Left hindlimb (tissue), 1 donor: ENCODE data around the gene ASB8.
"Not testable (repeated sequence)": the region's sequence is repeated elsewhere in the genome, so short reads cannot be mapped to it uniquely, and the experiment has no call there.

Experiments
- DNase-seq: peaks from one replicate; pipeline ENCODE4 v3.0.0-alpha.2; 2018

Gene ASB8

DNA sequence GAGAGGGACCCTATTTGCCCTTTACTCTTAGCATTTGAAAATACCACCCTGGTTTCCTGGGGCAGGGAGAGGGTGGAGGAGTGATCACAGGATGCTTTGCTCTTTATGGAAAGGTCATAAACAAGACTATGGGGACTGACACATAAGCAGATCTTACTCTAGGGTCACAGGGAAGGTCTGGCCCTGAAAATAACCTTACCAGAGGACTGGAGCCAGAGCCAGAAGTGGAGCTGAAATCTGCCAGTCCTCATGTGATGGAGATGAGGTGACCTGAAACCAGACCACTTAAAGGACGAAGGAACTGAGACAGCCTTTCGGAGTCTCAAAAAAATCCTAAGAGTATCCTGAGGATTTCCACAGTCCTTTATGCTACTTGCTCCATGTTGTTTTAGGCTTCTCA, 25.8 kb downstream of the ASB8 start:
- DNase-seq: no peak

DNA sequence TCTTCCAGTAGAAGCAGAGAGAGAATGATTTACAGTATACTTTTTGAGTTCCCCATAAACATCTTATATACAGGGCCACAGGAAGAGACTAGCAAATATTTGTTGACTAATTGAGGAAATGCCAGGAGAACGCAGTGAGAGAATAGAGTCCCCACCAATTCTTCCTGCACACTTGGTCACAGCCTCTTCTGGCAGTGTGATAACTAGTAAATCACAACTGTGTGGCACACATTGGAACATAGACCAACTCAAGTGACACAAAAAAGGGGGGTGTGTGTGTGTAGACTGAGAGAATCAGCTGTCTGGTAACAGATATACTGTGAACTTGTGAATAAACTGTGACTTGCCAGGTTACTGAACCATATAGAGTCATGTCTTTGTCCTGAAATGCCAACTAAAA, 27.9 kb downstream of the ASB8 start:
- DNase-seq: no peak

DNA sequence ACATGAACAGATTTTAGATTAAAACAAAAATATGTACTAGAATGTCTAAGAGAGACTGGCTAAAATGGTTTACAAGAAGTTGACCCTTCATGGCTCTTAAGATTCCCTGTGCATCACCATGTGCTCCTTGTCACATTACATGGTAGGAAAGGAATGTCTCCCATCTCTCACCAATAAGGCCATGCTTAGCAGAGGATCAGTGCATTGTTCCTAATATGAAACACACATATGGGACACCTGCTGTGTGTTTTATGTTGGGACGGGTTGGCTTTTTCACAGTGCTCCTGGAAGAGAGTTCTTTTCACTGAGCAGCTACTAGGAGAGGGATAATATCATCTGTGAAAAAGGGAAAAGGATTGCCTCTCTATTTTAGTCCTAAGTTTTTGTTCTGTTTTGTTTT, 28.5 kb downstream of the ASB8 start:
- no peak for DNase-seq

DNA sequence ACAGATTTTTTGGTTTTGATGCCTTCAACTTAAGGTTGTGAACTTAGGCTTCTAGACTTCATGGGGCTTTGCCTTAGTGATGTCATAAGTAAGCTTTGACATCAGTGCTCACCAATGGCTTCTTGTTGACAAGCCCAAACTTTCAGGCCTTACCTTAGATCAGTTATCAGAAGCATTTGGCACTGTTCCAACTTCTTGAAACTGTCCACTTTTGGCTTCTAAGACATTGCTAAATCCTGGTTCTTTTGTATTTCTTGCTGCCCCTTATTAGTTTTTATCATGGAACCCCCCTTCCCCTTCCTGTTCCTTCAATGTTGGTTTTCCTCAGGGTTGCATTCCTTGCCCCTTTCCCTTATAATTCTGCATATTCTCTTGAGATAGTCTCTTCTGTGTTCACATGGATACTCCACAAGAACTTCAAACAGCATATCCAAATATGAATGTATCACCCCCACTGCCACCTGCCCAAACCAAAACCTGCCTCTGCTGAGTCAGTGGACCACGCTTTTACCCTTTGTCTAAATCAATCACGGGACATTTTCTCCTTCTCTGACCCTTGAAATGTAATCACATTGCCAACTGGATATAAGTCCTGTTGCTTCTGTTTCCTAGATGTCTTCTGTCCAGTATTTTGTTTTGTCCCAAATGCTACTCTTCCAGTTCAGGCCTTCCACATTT, 30.2 kb downstream of the ASB8 start:
- DNase-seq: no peak

DNA sequence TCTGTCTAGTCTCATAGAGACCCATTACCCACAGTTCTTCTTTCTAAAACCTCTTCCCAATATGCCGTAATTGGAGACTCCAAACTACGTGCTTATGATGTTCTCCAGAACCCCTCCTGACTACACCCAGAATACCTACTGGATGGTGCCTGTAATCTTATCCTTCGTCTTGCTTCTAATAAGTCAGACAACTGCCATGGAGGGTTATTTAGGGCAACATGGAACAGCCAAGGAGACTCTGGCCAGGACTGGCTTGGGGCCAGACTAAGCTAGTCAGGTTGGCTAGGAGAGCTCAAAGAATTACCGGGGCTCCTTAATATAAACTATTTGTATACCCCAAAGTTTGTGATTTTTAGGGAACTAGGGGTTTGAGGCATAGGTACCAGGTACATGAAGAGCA, 31.3 kb downstream of the ASB8 start:
- DNase-seq: no peak

DNA sequence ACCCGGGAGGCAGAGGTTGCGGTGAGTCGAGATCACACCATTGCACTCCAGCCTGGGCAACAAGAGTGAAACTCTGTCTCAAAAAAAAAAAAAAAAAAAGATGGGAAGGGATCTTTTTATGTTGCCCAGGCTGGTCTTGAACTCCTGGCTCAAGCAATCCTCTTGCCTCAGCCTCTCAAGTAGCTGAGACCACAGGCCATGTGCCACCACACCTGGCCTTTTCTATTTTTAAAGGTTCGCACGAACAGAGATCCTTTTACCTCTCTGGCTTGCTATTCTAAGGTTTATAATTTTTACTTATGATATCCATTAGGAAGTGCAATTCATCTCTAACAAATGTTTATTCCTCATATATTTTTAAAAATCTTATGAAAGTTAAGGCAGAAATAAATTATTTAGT, 31.8 kb downstream of the ASB8 start:
- not testable (repeated sequence) for DNase-seq

DNA sequence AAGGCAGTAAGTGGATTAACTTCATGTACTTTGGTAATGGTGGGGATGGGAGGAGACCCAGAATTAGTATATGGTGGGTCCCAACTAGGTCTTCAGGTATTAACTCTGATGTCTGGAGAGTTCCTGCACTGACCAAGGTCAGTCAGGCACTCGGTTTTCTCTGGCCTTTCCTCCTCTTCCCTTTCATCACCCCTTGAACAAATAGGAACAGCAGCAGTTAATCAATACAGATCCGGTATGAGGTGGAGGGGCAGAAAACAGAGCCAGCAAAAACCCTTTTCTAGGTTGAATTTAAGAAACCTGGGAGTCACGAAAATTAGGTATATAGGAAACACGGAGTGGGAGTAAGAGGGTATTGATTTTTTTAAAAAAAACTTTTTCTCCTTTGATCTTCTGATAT, 34.1 kb downstream of the ASB8 start:
- DNase-seq: no peak

DNA sequence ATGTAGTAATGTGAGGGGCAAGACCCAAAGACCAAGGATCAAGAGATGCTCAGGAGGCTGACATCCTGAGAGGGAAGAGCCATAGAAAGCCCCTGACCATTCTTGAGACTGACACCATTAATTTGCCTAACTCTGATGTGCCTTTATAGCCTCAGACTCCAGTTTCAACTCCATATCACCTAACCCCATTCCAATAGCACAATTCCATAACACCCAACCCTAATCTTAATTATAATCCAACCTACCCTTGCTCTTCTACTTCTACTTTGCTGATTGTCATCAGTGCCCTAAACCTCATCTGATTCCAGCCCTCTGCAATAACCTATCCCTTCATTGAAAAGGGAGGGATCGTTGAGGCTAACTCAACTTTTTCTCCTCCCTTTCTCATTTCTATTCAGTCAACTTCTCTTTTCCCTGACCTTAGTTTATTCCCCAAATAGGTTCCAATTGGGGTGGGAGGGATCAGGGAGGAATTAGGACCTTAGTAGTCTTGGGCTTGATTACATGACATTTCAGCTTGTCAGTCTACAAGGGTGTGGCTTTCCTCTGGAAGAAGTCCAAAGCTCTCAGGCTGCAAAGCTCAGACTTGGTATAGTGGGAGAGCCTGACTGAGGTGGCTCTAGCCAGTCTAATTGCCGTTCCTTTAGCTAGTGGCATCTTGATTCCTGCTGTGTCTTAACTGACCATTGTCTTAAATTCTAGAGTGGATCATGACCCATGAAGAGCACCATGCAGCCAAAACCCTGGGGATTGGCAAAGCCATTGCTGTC, 35.1 kb downstream of the ASB8 start:
- DNase-seq: no peak

- DNase-seq: no peak
These were observed 35.8 kb downstream of the ASB8 start for GRCh38 chr12:48121522-48121921.

DNA sequence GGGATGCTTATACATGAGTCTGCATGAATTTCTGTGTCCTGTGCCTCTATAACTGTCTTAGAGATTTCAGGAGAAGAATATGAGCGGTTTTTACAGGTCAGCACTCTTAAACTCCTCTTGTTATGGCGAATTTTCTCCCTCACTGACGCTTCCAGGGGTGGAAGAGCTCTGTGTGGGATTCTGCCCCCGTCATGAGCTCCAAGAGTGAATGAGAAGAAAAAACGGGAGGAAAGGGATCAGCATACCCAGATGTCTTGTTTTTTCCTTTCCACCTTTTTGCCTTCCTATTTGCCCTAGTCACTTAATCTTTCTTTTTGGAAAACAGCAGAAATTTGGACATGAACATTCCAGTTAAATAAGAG, 37.5 kb downstream of the ASB8 start:
- DNase-seq: no peak

- peak; percentile 89 for DNase-seq
These were observed 38.1 kb downstream of the ASB8 start, which contains the start of gene PFKM for GRCh38 chr12:48119078-48119833. Gene PFKM (plus strand): TSS chr12:48119364. CDS start chr12:48122775, 3,411 bp downstream.

GRCh38 chr12:48118284-48118871, 38.9 kb downstream of the ASB8 start:
- DNase-seq: no peak

GRCh38 chr12:48115957-48116356, 41.4 kb downstream of the ASB8 start:
- no peak for DNase-seq

DNA sequence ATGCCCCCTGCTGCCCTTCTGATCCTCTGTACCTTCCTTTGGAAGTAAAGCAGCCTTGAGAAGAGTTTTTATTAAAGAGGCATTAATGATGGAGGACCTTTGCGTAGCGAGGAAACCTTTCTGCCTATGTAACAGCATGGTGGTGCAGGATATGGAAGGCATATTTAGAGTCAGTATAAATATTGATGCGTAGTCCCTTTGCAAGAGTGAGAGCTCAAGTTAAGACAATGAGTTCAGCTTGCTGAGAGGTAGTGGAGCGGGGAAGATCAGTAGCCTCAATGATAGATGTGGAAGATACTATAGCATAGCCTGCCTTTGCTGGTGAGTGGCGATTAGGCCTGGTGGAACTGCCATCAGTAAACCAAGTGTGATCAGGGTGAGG, 46.0 kb downstream of the ASB8 start:
- DNase-seq: not testable (repeated sequence)

GRCh38 chr12:48110691-48111311, 46.5 kb downstream of the ASB8 start:
- no peak for DNase-seq

DNA sequence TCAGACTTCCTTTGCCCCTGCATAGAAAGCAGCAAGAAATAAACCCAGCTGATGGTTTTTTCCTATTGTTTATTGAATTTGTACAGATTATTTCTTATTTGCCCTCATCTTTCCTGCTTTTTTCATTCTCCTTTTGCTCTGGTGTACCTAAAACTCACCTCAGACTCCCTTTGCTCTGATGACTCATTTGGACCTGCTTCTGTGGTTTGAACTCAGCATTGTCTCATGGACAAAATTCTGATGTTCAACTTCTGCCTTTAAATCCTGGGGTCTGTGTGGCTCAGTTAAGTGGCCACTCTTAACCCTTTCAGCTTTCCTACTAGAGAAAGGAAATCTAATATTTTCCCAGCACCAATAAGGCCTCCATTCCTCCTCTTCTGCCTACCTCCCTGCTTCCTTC, 47.9 kb downstream of the ASB8 start:
- no peak for DNase-seq

GRCh38 chr12:48106681-48107613, 50.4 kb downstream of the ASB8 start:
- no peak for DNase-seq

DNA sequence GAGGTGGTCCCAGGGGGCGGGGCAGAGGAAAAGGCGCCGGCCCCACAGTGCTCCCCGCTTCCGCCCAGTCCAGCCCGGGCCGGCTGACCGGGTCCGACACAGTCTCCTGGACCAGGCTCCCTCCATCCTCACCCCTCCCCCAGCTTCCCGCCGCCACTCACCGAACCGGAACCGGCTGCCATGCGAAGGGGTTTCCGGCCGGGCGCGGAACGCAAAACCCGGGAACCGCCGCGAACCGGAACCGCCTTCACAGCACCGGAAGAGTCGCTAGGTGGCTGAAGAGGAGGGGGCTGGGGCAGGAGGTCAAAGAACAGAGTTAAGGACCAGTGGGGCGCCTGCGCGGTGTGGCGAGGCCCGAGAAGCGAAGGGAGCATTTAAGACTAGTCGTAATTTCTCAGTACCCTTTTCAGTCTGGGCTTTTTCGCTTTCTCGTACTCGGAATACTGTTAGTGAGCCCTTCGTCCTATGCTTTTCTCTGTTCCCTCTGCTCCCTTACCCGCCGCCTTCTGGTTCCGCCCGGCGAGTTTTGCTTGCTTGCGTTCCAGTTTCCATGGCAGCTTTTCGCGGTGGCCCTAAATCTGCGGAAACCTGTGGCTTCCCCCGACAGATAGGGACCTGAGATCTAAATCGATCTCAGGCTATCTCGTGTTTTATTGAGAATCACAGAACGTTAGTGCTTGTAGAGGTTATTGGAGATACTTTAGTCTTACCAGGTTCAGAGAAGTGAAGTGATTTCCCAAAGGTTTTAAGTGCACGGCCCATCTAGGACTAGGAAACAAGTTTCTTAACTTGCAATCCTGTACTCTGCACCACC, 51.2 kb downstream of the ASB8 start, which contains the start of gene SENP1:
TSS of gene SENP1 (minus strand) at position 213 of the 814 bp plus-strand sequence. CDS start 4,607 bp downstream, outside the sequence.
- DNase-seq: peak; percentile 93

- no peak for DNase-seq
These were observed 51.9 kb downstream of the ASB8 start for GRCh38 chr12:48105321-48105866.

- no peak for DNase-seq
These were observed 52.8 kb downstream of the ASB8 start for GRCh38 chr12:48104531-48104930.
